22Rv1 (cell line): Measurements from ENCODE around the gene MTHFD2L.

Source experiments
- H3K27ac ChIP-seq: fragments of 450-650 bp; 2 replicates; pipeline ENCODE4 v1.5.1; 2017
- ZFX ChIP-seq: fragments of 450-650 bp; IDR thresholded peaks from 2 replicates; pipeline ENCODE4 v1.6.1; 2017; ENCODE audit warnings: antibody characterized with exemption, borderline replicate concordance
- TF ChIP-seq, protein P1 (sequence below): fragments of 450-650 bp; IDR thresholded peaks from 2 replicates; pipeline ENCODE4 v1.5.1; 2017; ENCODE audit warnings: mild to moderate bottlenecking

MTHFD2L gene

DNA sequence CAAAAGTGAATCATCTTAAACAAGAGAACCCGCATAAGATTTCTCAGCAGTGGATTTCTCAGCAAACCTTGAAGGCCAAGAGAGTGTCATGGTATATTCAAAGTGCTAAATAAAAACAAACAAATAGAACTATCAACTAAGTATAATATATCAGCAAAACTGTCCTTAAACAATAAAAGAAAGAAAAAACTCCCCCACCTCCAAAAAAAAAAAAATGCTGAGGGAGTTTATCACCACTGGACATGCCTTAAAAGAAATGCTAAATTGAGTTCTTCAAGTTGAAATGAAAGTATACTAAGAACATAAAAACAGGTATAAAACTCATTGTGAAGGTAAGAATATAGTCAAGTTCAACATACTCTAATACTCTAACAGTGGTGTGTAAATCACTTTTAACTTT is 96.5 kb downstream of the MTHFD2L start:
- TF ChIP-seq, protein P1, sequence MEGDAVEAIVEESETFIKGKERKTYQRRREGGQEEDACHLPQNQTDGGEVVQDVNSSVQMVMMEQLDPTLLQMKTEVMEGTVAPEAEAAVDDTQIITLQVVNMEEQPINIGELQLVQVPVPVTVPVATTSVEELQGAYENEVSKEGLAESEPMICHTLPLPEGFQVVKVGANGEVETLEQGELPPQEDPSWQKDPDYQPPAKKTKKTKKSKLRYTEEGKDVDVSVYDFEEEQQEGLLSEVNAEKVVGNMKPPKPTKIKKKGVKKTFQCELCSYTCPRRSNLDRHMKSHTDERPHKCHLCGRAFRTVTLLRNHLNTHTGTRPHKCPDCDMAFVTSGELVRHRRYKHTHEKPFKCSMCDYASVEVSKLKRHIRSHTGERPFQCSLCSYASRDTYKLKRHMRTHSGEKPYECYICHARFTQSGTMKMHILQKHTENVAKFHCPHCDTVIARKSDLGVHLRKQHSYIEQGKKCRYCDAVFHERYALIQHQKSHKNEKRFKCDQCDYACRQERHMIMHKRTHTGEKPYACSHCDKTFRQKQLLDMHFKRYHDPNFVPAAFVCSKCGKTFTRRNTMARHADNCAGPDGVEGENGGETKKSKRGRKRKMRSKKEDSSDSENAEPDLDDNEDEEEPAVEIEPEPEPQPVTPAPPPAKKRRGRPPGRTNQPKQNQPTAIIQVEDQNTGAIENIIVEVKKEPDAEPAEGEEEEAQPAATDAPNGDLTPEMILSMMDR, result no peak
- no peak for TF ChIP-seq ZFX
- no peak overlapping the region for H3K27ac ChIP-seq

DNA sequence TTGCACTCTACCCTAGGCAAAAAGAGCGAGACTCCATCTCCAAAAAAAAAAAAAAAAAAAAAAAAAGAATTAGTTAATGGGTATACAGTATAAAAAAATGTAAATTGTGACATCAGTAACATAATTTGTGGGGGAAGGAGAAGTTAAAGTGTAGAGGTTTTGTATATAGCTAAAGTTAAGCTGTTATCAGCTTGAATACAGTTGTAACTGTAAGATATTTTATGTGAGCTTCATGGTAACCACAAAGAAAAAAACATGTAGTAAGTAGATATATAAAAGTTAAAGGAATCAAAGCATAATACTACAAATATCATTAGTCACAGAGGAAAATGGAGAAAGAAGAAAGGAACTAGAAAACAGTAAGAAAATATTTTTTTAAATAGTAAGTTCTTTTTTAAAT is 97.2 kb downstream of the MTHFD2L start:
- no peak for TF ChIP-seq ZFX
- TF ChIP-seq, protein P1, result no peak

DNA sequence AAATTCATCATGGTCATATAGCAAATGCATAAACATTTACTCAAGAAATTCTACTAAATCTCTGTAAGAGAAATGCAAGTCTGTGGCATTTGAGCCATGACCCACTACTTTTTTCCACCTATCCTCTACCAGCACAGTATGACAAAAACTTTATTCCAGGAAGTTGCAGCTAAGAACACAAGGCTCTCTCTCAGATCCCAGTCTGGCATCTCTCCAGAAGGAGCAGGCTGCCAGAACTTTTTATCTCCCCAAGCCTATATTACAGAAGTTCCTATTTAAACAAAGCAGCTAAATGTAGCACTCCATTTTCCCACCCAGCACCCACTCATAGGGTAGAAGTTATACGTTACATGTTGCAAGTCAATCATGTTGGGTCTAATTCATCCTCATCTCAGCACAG is 101.0 kb downstream of the MTHFD2L start:
- no peak overlapping the region for H3K27ac ChIP-seq
- TF ChIP-seq, protein P1, result no peak
- no peak for TF ChIP-seq ZFX

More for the DNA sequence above, 97.2 kb downstream of the MTHFD2L start:
- no peak overlapping the region for H3K27ac ChIP-seq

DNA sequence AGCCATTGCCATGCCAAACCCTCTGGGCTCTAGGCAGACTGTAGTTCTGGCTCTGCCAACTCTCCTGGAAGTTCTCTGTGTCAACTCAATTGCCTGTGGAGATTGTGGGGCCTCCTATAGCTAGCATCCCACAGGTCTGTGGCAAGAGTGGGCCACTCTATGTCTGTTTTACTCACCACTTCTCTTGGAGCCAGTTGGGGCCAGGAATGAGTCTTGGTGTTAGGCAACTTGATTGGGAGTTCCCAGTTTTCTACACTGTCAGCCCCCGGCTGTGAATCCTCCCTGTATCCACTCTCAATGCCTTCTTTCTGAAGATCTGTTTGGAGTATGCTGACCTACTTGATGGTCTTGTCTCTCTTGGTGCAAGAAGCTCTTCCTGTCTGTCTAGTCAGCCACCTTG is 102.1 kb downstream of the MTHFD2L start:
- TF ChIP-seq, protein P1, result no peak
- no peak for TF ChIP-seq ZFX
- H3K27ac ChIP-seq, result no peak overlapping the region

DNA sequence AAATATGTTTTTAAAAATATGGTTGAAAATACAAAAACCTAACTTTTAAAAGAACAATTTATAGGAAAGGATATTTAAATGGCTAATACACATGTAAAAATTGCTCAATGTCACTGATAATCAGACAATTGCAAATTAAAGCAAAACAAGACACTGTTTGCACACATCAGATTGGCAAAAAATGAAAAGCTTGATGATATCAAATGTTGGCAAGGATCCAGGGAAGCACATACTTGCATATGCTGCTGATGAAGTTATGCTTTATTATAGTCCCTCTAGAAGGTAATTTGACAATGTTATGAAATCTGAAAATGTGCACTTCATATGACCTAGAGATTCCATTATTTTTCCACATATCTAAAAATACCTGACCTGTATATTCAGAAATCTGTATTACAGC is 104.6 kb downstream of the MTHFD2L start:
- TF ChIP-seq, protein P1, result no peak
- no peak for TF ChIP-seq ZFX
- no peak overlapping the region for H3K27ac ChIP-seq

DNA sequence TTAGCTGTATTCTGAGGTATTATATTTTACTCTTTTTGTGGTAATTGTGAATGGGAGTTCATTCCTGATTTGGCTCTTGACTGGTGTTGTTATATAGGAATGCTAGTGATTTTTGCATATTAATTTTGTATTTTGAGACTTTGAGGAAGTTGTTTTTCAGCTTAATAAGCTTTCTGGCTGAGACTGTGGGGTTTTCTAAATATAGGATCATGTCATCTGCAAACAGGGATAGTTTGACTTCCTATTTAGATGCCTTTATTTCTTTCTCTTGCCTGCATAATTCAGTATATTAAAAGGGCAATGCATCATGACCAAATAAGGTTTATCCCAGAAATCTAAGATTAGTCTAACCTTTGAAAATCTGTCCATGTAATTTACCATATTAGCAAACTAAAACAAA is 105.6 kb downstream of the MTHFD2L start:
- TF ChIP-seq, protein P1, result no peak
- no peak for TF ChIP-seq ZFX
- H3K27ac ChIP-seq, result no peak overlapping the region

DNA sequence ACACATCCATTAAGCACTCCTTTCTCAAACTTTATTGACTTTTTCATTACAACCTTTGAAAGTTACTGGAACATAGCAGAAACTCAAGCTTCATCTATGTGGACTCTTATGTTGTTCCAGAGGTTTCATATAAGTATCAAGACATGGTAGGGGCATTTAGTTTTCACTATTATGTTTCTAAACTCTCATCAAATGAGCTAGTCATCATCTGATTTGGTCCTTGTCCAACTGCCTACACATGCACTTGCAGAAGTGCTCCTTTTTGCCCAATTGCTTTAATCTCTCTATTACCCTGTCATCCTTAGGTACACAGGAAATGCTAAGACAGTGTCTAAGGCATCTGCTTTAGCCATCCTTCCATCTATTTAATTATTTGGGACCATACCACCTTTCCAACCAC is 108.2 kb downstream of the MTHFD2L start:
- TF ChIP-seq, protein P1, result no peak
- no peak for TF ChIP-seq ZFX
- H3K27ac ChIP-seq, result no peak overlapping the region
